H1 (cell line): ENCODE data around the gene SFMBT2. TPM values are rescaled to one million over a fixed set of nuclear protein-coding genes. Genes with fewer than 3 reads are reported as not detected.

ENCODE experiments used
- CTCF ChIA-PET: fragments of 300-600 bp; sonication (Branson Sonifier 250); formaldehyde crosslinking; loops from one replicate; lab custom pipeline; 2021; ENCODE audit not compliant: partially characterized antibody; lab: Charles Lee
- POLR2A ChIA-PET: fragments of 300-600 bp; sonication (Branson Sonifier 250); formaldehyde crosslinking; loops from one replicate; lab custom pipeline; 2021; ENCODE audit warnings: inconsistent platforms; ENCODE audit not compliant: partially characterized antibody; lab: Charles Lee
- DNase-seq, 2 experiments: peaks; one replicate each; pipeline versions ENCODE4 v3.0.0 to v3.0.0-alpha.2; 2010 to 2022; ENCODE audit warnings: low spot score in 2 of 2, low read depth in 1 of 2, mixed read lengths in 1 of 2
- FAIRE-seq: peaks from 2 replicates; lab custom pipeline; 2011; peaks lifted over from hg19 to GRCh38; lab: Jason Lieb, UNC
- H2AFZ ChIP-seq: 2 replicates; pipeline ENCODE4 v1.8.1; 2012; ENCODE audit warnings: low read length, inconsistent platforms
- H2AK5ac ChIP-seq: 2 replicates; pipeline ENCODE4 v1.6.1; 2013; ENCODE audit warnings: low read depth, low read length
- H2BK120ac ChIP-seq: replicated peaks from 2 replicates; pipeline ENCODE3; 2013; ENCODE audit warnings: low read depth, low read length, inconsistent platforms
- H2BK12ac ChIP-seq: 2 replicates; pipeline ENCODE4 v1.6.1; 2013; ENCODE audit warnings: low read depth, low read length
- H2BK15ac ChIP-seq: 2 replicates; pipeline ENCODE4 v1.6.1; 2013; ENCODE audit warnings: low read length
- H2BK20ac ChIP-seq: 2 replicates; pipeline ENCODE4 v1.6.1; 2013; ENCODE audit warnings: low read length
- H2BK5ac ChIP-seq: 2 replicates; pipeline ENCODE4 v1.6.1; 2013; ENCODE audit warnings: low read depth, low read length
- H3K14ac ChIP-seq: 2 replicates; pipeline ENCODE4 v1.6.1; 2013; ENCODE audit warnings: inconsistent platforms; ENCODE audit not compliant: insufficient read length
- H3K18ac ChIP-seq: 2 replicates; pipeline ENCODE4 v1.6.1; 2013; ENCODE audit warnings: low read length; ENCODE audit errors: extremely low read depth
- H3K23ac ChIP-seq: 2 replicates; pipeline ENCODE4 v1.6.1; 2013; ENCODE audit warnings: inconsistent platforms; ENCODE audit not compliant: insufficient read length
- H3K23me2 ChIP-seq: 2 replicates; pipeline ENCODE4 v1.6.1; 2013; ENCODE audit warnings: low read depth, low read length
- H3K27ac ChIP-seq: 2 replicates; pipeline ENCODE4 v1.6.1; 2011; ENCODE audit warnings: low read depth, low read length, inconsistent platforms
- H3K27me3 ChIP-seq, 4 experiments: replicated peaks in 1 of 4; 1 replicate in 1 of 4; 2 replicates in 3 of 4; pipeline versions ENCODE4 v1.6.1 to v1.8.1; 2011 to 2013; ENCODE audit warnings: low read length in 3 of 4, mild to moderate bottlenecking in 3 of 4, inconsistent platforms in 2 of 4, mixed read lengths in 2 of 4, moderate library complexity in 1 of 4; ENCODE audit not compliant: control insufficient read depth in 3 of 4, insufficient read depth in 3 of 4; ENCODE audit errors: extremely low read depth in 1 of 4
- H3K36me3 ChIP-seq, 4 experiments: 2 replicates each; pipeline versions ENCODE4 v1.6.1 to v1.8.1; 2011 to 2013; ENCODE audit warnings: mild to moderate bottlenecking in 4 of 4, low read length in 3 of 4, moderate library complexity in 2 of 4, control low read depth in 1 of 4, inconsistent platforms in 1 of 4; ENCODE audit not compliant: insufficient read depth in 4 of 4, control insufficient read depth in 2 of 4
- H3K4ac ChIP-seq: replicated peaks from 2 replicates; pipeline ENCODE3; 2013; ENCODE audit warnings: low read length, low read depth, mixed read lengths, inconsistent platforms; ENCODE audit not compliant: insufficient read length
- H3K4me1 ChIP-seq, 4 experiments: replicated peaks in 1 of 4; 1 replicate in 1 of 4; 2 replicates in 3 of 4; pipeline versions ENCODE4 v1.6.1 to v1.8.1; 2011 to 2013; ENCODE audit warnings: low read length in 3 of 4, inconsistent platforms in 2 of 4, mixed read lengths in 1 of 4; ENCODE audit not compliant: insufficient read depth in 4 of 4, control insufficient read depth in 3 of 4
- H3K4me2 ChIP-seq, 2 experiments: 2 replicates each; pipeline versions ENCODE4 v1.6.1 to v1.8.1; 2011 to 2013; ENCODE audit warnings: low read depth in 2 of 2, low read length in 2 of 2, control low read depth in 1 of 2, inconsistent platforms in 1 of 2, mild to moderate bottlenecking in 1 of 2; ENCODE audit not compliant: insufficient read depth in 1 of 2
- H3K4me3 ChIP-seq, 4 experiments: fragments of 200-600, 300-600 bp in 1 of 4; sonication (generic), shearing (Covaris generic), sonication (Bioruptor Twin) in 1 of 4; 2 replicates each; pipeline versions ENCODE4 v1.5.1 to v1.8.1; 2011 to 2016; ENCODE audit warnings: low read length in 4 of 4, low read depth in 3 of 4, control low read depth in 2 of 4, inconsistent platforms in 2 of 4, mild to moderate bottlenecking in 2 of 4, mixed read lengths in 1 of 4, moderate library complexity in 1 of 4; ENCODE audit not compliant: insufficient read depth in 2 of 4; ENCODE audit errors: extremely low read depth in 1 of 4
- H3K56ac ChIP-seq: replicated peaks from 2 replicates; pipeline ENCODE3; 2013; ENCODE audit warnings: low read depth, mild to moderate bottlenecking, mixed read lengths, low read length, inconsistent platforms; ENCODE audit not compliant: insufficient read length
- H3K79me1 ChIP-seq: 2 replicates; pipeline ENCODE4 v1.6.1; 2013; ENCODE audit warnings: low read depth, low read length, control low read depth
- H3K79me2 ChIP-seq, 2 experiments: 2 replicates each; pipeline versions ENCODE4 v1.6.1 to v1.8.1; 2012 to 2013; ENCODE audit warnings: low read length in 2 of 2, mild to moderate bottlenecking in 2 of 2, inconsistent platforms in 1 of 2; ENCODE audit not compliant: insufficient read depth in 2 of 2, control insufficient read depth in 1 of 2
- H3K9ac ChIP-seq, 4 experiments: replicated peaks in 1 of 4; 1 replicate in 1 of 4; 2 replicates in 3 of 4; pipeline versions ENCODE4 v1.6.1 to v1.8.1; 2011 to 2013; ENCODE audit warnings: low read depth in 3 of 4, low read length in 3 of 4, control low read depth in 2 of 4, mild to moderate bottlenecking in 2 of 4, moderate library complexity in 2 of 4, inconsistent platforms in 1 of 4; ENCODE audit errors: extremely low read depth in 1 of 4
- H3K9me3 ChIP-seq, 2 experiments: 2 replicates each; pipeline versions ENCODE4 v1.6.1 to v1.8.1; 2012 to 2013; ENCODE audit warnings: mild to moderate bottlenecking in 2 of 2, moderate library complexity in 2 of 2, control low read depth in 1 of 2, inconsistent platforms in 1 of 2, low read depth in 1 of 2, low read length in 1 of 2, mixed read lengths in 1 of 2; ENCODE audit not compliant: insufficient read depth in 2 of 2
- H4K20me1 ChIP-seq, 2 experiments: replicated peaks in 1 of 2; 2 replicates each; pipeline versions ENCODE3 to v1.8.1; 2011 to 2013; ENCODE audit warnings: inconsistent platforms in 2 of 2, low read length in 2 of 2, mild to moderate bottlenecking in 1 of 2; ENCODE audit not compliant: insufficient read depth in 2 of 2, control insufficient read depth in 1 of 2
- H4K5ac ChIP-seq: 2 replicates; pipeline ENCODE4 v1.6.1; 2013; ENCODE audit warnings: low read length, low read depth, mixed read lengths, inconsistent platforms; ENCODE audit not compliant: insufficient read length
- H4K8ac ChIP-seq: 2 replicates; pipeline ENCODE4 v1.8.0; 2013; ENCODE audit warnings: mild to moderate bottlenecking, moderate library complexity, low read length, inconsistent platforms; ENCODE audit not compliant: insufficient read depth; ENCODE audit errors: extremely low read depth
- H4K91ac ChIP-seq: replicated peaks from 2 replicates; pipeline ENCODE3; 2013; ENCODE audit warnings: low read length, mixed read lengths, inconsistent platforms; ENCODE audit not compliant: insufficient read length
- JUN ChIP-seq: IDR thresholded peaks from 2 replicates; pipeline ENCODE4 v1.6.1; 2011; ENCODE audit warnings: low read depth, mild to moderate bottlenecking, improper control_type of control experiment, low read length
- SP2 ChIP-seq: IDR thresholded peaks from 2 replicates; pipeline ENCODE4 v1.6.1; 2012; ENCODE audit warnings: mild to moderate bottlenecking, low read length, inconsistent platforms
- WGBS, 2 experiments: shearing (Covaris generic) in 1 of 2; methylation state at CpG; one replicate each; pipeline versions ENCODE4 v1.1.6 to v1.1.7; 2013 to 2015; ENCODE audit warnings: low lambda C conversion rate in 2 of 2, mixed read lengths in 2 of 2, inconsistent platforms in 1 of 2, low coverage in 1 of 2, missing lambda C conversion rate in 1 of 2; ENCODE audit not compliant: insufficient replicate concordance in 2 of 2, insufficient coverage in 1 of 2, insufficient read length in 1 of 2; ENCODE audit errors: extremely low coverage in 1 of 2, missing lambda C conversion rate in 1 of 2; 5-methylcytosine and 5-hydroxymethylcytosine counted together
- polyA plus RNA-seq, 7 experiments: library from polyadenylated mRNA; depleted of rRNA in 3 of 7; stranded (reverse) in 5 of 7; unstranded in 2 of 7; fragments of >200 nt in 5 of 7; fragments of 200-250 nt in 2 of 7; gene quantifications; 1 replicate in 5 of 7; 2 replicates in 1 of 7; 4 replicates in 1 of 7; pipeline versions ENCODE4 v1.2.1 to v1.2.3, GENCODE V29; 2011 to 2013; ENCODE audit warnings: missing spikeins in 2 of 7, mixed read lengths in 2 of 7
- total RNA-seq: library from RNA; stranded (reverse); fragmentation: NEBNext Ultra II Directional; extraction: Animal tissue kit (Norgen Biotek cat#: 25700); gene quantifications from 2 replicates; pipeline ENCODE4 v1.2.1, GENCODE V29; 2021

SFMBT2 gene
- total and polyA plus RNA-seq, 2 of the 8 experiments (the other 6 are each of a cell fraction or from before 2014, with no cell fraction given) = 2.9 to 11.0 TPM

GRCh38 chr10:7405637-7406036, 5.2 kb downstream of the SFMBT2 start:
- H3K56ac ChIP-seq = no peak overlapping the region
- H2BK20ac ChIP-seq = no peak overlapping the region
- no peak for FAIRE-seq
- WGBS, 2 experiments = 80% methylated on average over 4 of the region's 4 CpGs; no CpG with 5 or more reads in 1 of the 2 experiments
- H4K20me1 ChIP-seq = peaks cover 4 to 6% of the 10 kb centered on the region in 2 experiments
- H4K5ac ChIP-seq = no peak overlapping the region
- H3K4me1 ChIP-seq = peaks cover 5 to 13% (median 9%) of the 10 kb centered on the region in 4 experiments
- peaks cover 0 to 67% of the 10 kb centered on the region in 2 experiments for H3K79me2 ChIP-seq
- no peaks in the 10 kb centered on the region for H3K9me3 ChIP-seq
- no peak overlapping the region for H3K14ac ChIP-seq
- H2BK5ac ChIP-seq = no peak overlapping the region
- no peak overlapping the region for H4K8ac ChIP-seq
- H2BK12ac ChIP-seq = no peak overlapping the region
- H3K9ac ChIP-seq = no peak overlapping the region
- no peak overlapping the region for H2AFZ ChIP-seq
- TF ChIP-seq JUN (no peak), SP2 (no peak)
- peaks cover 3 to 33% (median 25%) of the 10 kb centered on the region in 4 experiments; a peak in 6 of 7 replicates for H3K27me3 ChIP-seq
- H4K91ac ChIP-seq = no peak overlapping the region
- H3K4me3 ChIP-seq = no peak overlapping the region
- H2BK120ac ChIP-seq = no peak overlapping the region
- no peak overlapping the region for H3K4ac ChIP-seq
- H3K27ac ChIP-seq = no peak overlapping the region
- POLR2A ChIA-PET = no interaction called here
- no peak overlapping the region; the same call in 1 of the 2 replicates for H2AK5ac ChIP-seq
- DNase-seq = no peak
- peaks cover 30% of the 10 kb centered on the region for H3K23me2 ChIP-seq
- no peak overlapping the region for H3K23ac ChIP-seq
- no peak overlapping the region for H3K4me2 ChIP-seq
- no peaks in the 10 kb centered on the region for H3K36me3 ChIP-seq
- no peaks in the 10 kb centered on the region for H3K79me1 ChIP-seq
- H2BK15ac ChIP-seq = no peak overlapping the region
- CTCF ChIA-PET = interaction anchor here (0.6 to 1.6 kb wide), 2 partner anchors 226 to 284 kb away, joined by 3 read pairs; no protein-coding TSS in a partner anchor
- no peak overlapping the region for H3K18ac ChIP-seq
